Measurements from ENCODE around the gene GRM8. TPM values are rescaled to one million over a fixed set of nuclear protein-coding genes. Genes with fewer than 3 reads are reported as not detected.

Gene GRM8
- total and polyA plus RNA-seq, 9 of the 15 experiments (the other 6 are each of a cell fraction or from before 2014, with no cell fraction given) = 0.13 TPM; not detected in 7

- no TSS peak for BruUV-seq (replicated peaks)
- no peak for ATAC-seq
- CTCF ChIA-PET (ENCODE audit: low intra/inter-chr PET ratio) = no interaction called here
Measured at GRCh38 chr7:127187740-127188139, 65.0 kb downstream of the GRM8 start.

More at GRCh38 chr7:127187740-127188139, 65.0 kb downstream of the GRM8 start:
- DNase-seq (ENCODE audit: extremely low read depth in 1 of 4, low spot score in 3 of 4) = no peak
- H3K27ac ChIP-seq (ENCODE audit: extremely low read depth, low read depth, low read length) = no peak overlapping the region
- no peak overlapping the region for H3K4me3 ChIP-seq
- H3K9me3 ChIP-seq (replicated peaks; ENCODE audit: control insufficient read depth, insufficient read depth, low read depth, low read length) = no peaks in the 10 kb centered on the region
- no peaks in the 10 kb centered on the region; a peak in 1 of 5 replicates for H3K27me3 ChIP-seq (ENCODE audit: control insufficient read depth in 2 of 2, insufficient read depth in 2 of 2, low read length in 2 of 2)
- POLR2A ChIA-PET = no interaction called here
- no peak overlapping the region for H2AFZ ChIP-seq (ENCODE audit: low read depth, low read length)
- intact Hi-C loops (cut with micrococcal nuclease) (no loop called here), in situ Hi-C loops (cut with MboI) (no loop called here)
- WGBS (ENCODE audit: insufficient coverage, low coverage, missing lambda C conversion rate) = 0% methylated on average over 1 of the region's 1 CpG
- no peak overlapping the region for H3K4me2 ChIP-seq (ENCODE audit: insufficient read depth, low read length)
- no peaks in the 10 kb centered on the region for H3K4me1 ChIP-seq (replicated peaks in 1 of 2; ENCODE audit: control insufficient read depth in 2 of 2, insufficient read depth in 2 of 2, low read length in 2 of 2)
- no peak overlapping the region for H3K9ac ChIP-seq (ENCODE audit: insufficient read depth in 1 of 2, low read depth in 2 of 2, low read length in 2 of 2)
- no peaks in the 10 kb centered on the region for H3K79me2 ChIP-seq (ENCODE audit: control insufficient read depth, insufficient read depth, low read length)
- no peaks in the 10 kb centered on the region for H4K20me1 ChIP-seq (replicated peaks; ENCODE audit: control insufficient read depth, insufficient read depth, low read length)
- H3K9me1 ChIP-seq (ENCODE audit: control insufficient read depth, insufficient read depth, low read length) = no peaks in the 10 kb centered on the region
- no peaks in the 10 kb centered on the region for H3K36me3 ChIP-seq (ENCODE audit: control insufficient read depth, insufficient read depth, low read length)
- no peak for TF ChIP-seq PPARD (CRISPR knock-in tag; IDR thresholded peaks at IDR 0.05)
- TF ChIP-seq ELF1 (tag; IDR thresholded peaks at IDR 0.05) = no peak
- no peak for TF ChIP-seq ZNF695 (CRISPR knock-in tag; IDR thresholded peaks at IDR 0.05)
- TF ChIP-seq ESRRB (CRISPR knock-in tag; IDR thresholded peaks at IDR 0.05; ENCODE audit: borderline replicate concordance) = no peak
- no peak for TF ChIP-seq KDM4B (IDR thresholded peaks at IDR 0.05; ENCODE audit: borderline replicate concordance in 2 of 2, low read depth in 1 of 2)
- TF ChIP-seq ZNF174 (CRISPR knock-in tag; IDR thresholded peaks at IDR 0.05) = no peak
- TF ChIP-seq NUFIP1 (IDR thresholded peaks at IDR 0.05; ENCODE audit: partially characterized antibody) = no peak
- TF ChIP-seq TAL1 (IDR thresholded peaks at IDR 0.05) = no peak
- no peak for TF ChIP-seq ATF1 (CRISPR knock-in tag; IDR thresholded peaks at IDR 0.05)
- TF ChIP-seq ATF1 (tag; IDR thresholded peaks at IDR 0.05) = no peak
- TF ChIP-seq FUS (optimal IDR thresholded peaks at IDR 0.05; ENCODE audit: low read depth, low read length) = no peak
- TF ChIP-seq NR3C1 (CRISPR knock-in tag; IDR thresholded peaks at IDR 0.05) = no peak
- TF ChIP-seq, protein P1, sequence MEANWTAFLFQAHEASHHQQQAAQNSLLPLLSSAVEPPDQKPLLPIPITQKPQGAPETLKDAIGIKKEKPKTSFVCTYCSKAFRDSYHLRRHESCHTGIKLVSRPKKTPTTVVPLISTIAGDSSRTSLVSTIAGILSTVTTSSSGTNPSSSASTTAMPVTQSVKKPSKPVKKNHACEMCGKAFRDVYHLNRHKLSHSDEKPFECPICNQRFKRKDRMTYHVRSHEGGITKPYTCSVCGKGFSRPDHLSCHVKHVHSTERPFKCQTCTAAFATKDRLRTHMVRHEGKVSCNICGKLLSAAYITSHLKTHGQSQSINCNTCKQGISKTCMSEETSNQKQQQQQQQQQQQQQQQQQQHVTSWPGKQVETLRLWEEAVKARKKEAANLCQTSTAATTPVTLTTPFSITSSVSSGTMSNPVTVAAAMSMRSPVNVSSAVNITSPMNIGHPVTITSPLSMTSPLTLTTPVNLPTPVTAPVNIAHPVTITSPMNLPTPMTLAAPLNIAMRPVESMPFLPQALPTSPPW (CRISPR knock-in tag; IDR thresholded peaks at IDR 0.05) = no peak
- FAIRE-seq = no peak

All from K562 (cell line).